HG02943 (cell line): ENCODE results near the gene PRKCH.

Experiments used
- ATAC-seq: cut with Tn5 transposase; IDR thresholded peaks from one replicate; pipeline ENCODE4 v1.9.1; 2021; ENCODE audit warnings: mild to moderate bottlenecking, low read depth, moderate library complexity; ENCODE audit not compliant: unreplicated experiment

PRKCH gene

DNA sequence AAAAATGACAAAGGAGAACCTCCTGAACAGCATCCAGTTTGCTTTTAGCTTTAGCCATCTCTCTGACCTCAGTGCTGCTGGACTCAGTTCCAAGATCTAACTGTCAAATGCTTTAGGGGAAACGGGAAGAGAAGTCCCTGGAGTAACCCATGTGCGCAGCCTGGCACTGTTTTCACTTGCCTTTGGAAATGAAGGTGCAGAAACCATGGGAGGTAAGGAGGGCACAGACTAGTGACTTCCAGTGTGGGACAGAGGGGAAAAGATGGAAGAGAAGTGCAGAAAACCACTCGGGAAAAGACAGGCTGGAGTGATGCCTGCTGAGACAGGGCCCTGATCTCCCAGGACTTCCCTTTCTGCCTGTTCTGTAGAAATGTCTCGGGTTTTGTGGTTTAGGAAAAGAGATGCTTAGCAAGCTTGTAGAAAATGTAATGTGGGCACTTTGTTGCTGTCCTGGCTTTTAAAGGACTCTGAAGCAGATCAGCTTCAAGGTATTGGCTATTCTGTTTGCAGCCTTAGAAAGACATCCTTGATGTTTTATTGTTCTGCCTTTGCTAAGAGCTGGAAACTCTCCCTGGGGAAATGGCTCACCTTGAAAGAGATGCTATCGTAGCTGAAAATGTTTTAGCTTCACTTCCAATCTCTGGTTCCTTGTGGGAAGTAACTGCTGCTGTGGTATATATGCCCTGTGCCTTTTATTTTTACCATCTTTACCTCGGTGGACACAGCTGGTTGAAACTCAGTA is 249.3 kb downstream of the PRKCH start:
- no peak for ATAC-seq

DNA sequence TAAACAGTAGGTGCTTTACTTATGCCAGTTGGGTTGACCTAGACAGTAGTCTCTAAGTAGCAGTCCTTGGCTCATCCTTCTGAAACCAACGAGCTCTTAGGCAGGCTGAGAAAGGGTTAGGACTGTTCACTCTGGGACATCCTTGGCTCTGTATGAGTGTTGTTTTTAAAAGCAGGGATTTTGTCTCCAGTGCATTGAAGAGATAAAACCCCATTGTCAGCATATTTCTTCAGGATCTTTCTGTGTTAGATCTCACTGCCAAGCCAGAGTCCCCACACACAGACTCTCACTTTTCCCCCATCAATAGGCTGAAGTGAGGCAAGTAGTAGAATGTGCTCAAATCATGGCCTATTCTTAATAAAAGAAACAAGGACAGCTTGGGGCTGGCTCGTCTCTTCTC is 250.5 kb downstream of the PRKCH start:
- no peak for ATAC-seq

DNA sequence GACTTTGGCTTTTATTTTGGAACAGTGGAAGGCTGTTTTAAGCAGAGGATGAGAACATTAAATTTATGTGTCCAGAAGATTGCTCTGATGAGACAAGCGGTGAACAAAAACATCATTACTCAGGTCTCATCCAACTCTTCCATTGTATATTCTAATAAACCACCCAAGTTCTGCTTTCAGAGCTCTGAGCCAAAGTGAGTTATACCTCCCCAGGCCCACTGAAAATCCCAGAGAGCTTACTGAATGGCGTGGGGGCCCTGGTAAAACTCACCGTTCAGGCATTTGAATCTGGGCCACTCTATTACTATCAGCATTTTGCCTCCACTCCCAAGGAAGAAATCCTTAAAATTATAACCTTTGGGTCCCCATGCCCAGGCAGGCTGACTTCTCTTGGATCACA is 251.9 kb downstream of the PRKCH start:
- ATAC-seq = no peak

DNA sequence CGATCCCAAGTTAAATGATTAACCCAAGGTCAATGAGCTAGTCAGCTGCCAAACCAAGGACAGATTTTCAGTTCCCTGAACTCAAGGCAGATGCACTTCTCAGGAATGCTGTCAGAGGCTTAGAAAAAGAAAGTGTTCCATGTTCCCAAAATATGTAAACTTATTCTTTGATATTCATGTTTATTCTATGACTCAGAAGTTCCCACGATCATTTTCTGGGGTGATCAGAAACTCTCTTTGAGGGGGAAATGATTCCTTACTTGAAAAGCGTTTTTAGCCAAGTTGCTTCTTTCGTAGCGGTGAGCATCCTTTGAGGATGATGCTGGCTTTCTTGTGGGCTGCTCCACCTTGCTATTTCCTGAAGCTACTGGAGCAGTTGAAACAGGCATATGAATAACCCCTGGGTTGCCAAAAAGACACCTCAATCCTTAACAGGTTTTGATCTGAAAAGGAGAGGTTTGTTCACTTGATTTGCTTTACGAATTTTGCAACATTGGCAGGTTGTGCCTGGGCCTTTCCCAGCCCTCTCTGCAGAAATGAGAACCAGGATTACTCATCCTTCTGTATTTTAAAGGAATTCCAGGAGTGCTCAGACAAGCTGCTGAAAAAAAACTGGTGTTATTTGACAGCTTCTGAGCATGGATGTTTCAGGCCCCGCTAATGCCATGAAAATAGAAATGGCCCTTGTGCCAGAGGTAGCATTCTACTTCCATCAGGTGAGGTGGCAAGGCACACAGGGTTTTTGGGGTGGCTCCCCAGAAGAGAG is 252.6 kb downstream of the PRKCH start:
- ATAC-seq = no peak

DNA sequence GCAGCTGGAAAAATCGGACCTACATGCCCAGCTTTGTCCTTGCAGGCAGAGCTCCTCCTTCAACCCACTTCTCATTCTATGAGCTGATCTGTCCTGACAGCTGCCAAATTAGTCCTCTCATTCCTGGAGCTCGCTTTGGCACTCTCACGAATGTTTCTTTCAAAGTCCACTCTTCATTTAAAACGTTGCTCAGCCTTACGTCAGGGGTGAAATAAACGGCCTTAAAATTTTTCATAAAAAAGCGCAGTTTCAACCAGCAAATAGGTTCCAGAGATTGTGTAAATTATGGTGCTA is 253.1 kb downstream of the PRKCH start:
- ATAC-seq = no peak

DNA sequence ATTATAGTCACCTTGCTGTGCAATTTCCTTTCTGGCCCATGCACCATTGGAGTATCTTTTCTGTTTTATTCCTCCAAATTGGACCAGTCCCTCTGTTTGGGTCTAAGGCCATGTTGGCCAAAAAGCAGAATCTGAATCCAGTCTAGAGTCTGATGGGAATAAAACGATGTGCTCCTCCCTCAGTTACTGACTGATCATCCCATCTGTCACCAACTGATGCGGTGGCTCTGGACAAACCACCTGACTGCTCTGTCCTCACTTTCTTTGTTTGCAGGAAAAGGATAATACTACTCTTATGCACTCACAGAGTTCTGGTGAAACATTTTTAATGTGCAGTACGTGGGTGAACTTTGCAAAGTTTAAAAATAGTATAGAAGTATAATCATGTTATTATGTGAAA is 253.7 kb downstream of the PRKCH start:
- no peak for ATAC-seq

DNA sequence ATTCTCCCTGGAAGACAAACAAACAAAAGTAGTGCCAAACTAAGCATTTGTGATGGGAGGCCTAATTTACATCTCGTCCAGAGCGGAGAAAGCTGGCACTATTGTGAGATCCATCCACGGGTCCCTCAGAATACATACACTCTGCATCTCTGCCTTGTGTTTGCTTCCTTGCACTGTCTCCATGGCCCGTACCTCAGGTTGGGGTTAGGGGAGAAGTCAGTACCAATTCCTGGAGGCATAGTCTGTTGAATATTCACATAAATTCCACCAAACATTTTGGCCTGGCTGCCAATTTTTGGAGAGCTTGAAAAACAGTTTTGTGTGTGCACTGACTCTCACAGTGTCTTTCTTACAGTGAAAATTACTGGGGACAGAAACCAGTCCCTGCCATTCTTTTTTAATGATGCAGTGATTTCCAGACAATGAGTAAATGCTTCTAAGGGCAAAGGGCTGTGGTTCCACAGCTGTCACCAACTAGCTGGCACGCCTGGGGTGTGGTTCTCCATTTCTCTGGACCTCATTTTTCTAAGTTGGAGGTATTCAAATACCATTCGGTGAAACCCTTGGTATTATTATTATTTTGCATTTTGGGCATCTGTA is 254.3 kb downstream of the PRKCH start:
- ATAC-seq = no peak

DNA sequence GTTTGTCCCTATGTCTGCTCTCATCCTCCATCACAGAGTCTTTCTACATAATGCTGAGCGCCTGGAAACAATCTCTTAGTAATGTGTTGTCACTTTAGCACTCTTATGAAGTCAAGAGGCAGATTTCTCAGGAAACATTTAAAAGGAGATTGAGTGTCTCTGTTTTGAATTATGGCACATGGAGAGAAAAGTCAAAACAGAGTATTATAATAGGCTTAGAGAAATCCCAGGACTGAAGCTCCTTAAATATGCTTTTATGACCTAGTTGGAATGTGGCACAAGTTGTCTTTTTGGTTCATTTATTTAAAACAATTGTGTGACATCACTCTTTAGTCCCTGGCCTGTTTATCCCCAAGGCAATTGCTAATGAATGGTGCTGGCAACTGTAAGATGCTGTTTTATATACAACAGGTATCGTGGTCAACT is 256.1 kb downstream of the PRKCH start:
- no peak for ATAC-seq

DNA sequence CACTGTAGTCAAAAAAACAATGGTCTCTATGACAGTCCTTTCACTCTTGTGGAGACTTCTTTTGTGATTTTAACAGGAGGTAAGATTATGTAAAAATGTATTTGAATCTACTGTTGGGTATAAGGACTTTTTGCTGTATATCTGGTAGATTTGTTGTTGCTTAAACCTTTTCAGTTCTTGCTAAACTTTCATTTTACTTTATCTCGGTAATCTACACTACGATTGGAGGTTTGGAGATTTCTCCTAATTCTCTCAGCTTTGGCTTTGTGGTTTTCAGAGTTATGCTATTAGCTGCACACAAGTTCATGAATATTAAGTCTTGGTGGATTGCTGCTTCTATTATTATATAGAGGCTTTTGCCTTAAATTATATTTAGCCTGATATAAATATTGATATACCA is 257.4 kb downstream of the PRKCH start:
- no peak for ATAC-seq

DNA sequence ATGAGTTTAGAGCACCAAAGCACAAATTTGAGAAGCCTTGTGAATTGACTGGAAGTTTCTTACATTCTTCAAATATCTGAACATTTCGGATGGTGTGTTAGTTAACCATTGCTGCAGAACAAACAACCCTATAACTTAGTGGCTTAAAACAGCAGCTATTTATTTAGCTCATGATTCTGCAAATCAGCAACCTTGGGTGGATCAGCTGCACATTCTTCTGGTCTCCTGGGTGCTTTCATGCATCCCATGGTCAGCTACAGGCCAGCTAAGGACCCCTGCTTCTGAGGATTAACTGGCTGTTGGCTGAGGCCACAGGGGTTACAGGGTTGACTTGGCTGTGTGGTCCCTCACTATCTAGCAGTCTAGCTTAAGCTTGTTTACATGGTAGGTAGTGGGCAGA is 260.0 kb downstream of the PRKCH start:
- no peak for ATAC-seq

DNA sequence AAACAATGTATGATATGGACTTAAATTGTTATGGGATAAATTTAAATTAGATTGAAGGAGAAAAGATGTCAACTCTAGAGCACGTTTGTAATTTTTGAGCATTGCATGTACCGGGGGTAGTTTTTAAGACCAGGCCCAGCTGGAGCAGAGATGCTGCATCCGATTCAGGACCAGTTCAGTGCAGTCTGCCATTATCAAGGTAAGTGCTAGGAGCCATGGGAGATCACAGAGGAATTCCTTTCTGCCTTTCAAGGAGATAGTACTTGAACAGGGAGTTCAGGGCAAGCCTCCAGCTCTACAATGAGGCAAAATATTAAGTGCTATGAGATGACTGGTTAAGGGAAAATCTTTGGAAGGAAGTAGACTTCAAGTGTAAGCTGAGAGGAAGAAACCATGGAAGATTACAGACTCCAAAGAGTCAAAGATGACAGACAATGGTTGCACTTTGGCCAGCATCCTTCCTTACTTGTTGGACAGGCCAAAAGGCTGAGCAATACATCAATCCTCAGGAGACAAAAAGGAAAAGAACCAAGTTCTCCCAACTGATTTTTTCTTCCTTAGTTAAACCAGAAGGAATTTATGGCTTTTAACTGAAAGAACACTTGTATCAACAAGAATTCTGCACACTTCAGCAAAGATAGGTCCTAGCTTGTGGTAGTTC is 260.7 kb downstream of the PRKCH start:
- no peak for ATAC-seq

DNA sequence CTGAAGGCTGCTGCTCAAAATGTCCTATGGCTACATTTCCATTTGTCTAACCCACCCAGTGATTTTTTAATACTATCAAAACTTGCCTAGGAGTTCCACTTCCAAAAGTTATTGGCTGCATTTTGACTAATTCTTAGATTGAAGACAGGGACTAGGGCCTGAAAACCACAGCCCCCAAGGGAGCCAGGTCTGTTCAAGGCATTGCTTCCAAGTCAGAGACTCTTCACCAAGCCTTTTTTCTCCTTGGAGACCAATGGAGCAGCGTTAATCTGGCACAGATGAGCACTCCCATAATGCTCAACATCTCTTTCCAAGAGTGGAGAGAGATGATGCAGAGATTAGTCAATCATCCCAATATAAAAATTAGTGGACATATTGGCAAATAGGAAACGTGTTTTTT is 261.4 kb downstream of the PRKCH start:
- no peak for ATAC-seq

DNA sequence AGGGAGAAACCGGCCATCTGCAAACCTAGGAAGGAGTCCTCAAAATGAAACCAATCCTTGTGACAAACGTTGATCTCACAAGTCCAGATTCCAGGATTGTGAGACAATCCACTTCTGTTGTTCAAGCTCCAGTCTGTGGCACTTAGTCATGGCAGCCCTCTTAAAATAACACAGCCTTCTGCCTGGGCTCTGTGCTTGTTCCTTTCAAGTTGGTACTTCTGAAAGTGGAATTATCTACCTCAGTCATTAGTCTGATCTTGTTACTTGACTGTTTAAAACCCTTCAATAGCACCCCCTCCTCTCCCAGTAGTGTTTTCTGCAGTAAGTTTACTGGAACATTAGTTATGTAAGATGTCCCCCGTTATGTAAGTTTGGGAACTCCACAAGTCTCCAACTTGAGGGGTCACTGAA is 263.0 kb downstream of the PRKCH start:
- ATAC-seq = no peak

DNA sequence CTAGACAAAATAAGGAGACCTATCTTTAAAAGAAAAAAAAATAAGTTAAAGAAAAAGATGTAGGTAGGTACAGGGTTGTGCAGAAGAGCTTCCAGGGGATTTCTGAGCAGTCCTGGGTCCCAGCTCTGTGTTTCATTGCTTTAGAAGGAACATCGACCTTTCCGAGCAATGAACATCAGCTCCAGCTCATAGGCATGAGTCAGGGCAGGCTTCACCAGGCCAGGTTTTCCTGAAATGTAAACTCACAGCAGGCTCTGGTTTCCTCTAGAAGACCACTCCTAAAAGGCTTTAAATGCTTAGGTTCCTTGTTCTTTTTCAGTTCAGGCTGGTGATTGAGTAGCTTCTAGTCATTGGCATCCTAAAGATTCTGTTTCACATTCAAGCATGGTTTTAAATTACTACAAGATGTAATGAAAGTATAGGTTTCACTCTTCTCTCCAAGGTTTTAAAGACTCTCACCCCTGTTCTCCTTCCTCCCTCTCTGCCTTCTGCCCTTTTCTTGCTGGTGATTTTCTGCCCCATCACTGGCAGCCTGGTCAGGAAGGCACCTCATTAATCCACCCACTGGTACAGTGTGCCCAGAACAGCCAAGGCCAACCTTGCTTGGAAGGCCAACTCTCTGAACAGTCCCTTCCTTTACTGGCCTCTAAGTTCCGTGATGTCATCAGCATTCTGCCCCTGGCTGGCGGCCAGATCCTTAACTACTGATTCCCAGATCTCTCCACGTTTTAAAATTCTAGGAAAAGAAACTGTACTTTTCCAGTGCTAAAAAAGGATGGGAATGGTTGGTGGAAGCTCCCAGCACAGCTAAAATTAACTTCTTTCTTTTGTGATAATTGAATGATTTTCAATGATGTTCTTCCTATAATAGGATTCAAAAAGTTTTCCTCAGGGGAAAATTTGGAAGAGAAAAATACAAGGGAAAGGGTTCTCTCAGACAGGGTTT is 264.5 kb downstream of the PRKCH start:
- ATAC-seq = no peak

DNA sequence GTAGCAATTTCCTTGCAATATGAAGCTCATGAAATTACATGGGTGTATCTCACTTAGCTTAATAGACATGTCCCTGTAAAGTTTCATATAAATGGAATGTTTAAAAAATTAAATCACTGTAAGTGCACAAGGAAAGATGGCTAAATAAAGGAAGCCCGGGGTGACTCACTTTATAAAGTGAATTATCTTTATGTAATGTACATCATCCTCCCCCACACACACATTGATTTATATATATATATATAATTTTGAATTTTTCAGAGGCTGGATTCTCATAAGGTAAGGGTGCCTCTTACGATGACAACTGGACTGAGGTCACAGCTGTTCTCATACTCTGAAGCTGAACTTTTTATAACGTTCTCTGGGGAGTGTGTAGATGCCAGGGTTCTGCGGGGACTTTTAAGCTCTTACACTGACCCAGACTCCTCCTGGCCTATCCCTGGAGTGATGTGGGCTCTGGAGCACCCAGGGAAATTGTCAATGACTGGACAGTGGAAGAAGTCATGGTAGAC is 265.2 kb downstream of the PRKCH start:
- ATAC-seq = no peak

DNA sequence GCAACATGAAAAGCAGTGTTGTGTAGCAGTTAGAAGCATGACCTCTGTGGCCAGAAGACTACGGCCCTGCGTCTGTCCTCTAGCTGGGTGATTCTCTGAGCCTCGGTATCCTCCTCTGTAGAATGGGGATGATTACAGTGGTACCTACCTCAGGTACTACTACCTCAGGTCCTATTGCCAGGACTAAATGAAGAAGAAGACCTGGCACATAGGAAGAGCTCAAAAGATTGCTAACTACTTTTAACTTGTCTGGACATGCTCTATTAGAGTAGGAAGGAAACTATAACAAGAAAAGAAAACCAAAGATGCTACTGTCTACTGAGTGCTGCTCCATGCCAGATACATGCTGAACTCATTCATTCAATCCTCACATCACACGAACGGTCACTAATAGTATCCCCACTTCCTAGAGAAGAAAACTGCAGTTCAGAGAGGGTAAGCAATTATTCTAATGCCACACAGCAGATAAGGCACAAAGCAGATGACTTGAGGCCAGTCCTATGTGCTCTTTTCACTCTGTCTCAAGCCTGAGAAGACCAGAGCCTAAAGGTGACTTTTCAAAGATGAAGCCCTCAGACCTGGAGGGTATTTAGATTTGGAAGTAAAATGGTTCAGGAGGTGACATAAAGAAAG is 265.8 kb downstream of the PRKCH start:
- ATAC-seq = no peak

DNA sequence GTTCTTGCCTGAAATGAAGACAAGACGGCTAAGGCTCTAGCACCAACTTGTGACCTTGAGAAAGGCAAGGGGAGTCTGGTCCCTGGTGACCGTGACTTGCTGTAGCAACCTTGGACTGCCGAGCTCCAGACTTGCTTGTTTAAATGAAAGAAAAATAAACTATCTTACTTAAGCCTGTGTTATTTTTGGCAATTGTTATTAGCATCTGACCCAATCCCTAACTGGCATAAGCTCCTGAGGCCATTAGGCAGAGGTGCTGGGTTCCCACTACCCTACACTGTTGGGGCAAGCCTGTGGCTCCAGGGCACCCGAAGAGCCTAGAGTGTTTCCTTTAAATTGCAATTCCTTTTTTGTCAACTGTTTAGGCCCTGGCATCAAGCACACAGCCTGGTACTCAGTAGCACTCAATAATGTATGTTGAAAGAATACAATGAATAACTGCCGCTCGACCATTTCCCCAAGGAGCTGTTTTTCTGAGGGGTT is 267.1 kb downstream of the PRKCH start:
- no peak for ATAC-seq

DNA sequence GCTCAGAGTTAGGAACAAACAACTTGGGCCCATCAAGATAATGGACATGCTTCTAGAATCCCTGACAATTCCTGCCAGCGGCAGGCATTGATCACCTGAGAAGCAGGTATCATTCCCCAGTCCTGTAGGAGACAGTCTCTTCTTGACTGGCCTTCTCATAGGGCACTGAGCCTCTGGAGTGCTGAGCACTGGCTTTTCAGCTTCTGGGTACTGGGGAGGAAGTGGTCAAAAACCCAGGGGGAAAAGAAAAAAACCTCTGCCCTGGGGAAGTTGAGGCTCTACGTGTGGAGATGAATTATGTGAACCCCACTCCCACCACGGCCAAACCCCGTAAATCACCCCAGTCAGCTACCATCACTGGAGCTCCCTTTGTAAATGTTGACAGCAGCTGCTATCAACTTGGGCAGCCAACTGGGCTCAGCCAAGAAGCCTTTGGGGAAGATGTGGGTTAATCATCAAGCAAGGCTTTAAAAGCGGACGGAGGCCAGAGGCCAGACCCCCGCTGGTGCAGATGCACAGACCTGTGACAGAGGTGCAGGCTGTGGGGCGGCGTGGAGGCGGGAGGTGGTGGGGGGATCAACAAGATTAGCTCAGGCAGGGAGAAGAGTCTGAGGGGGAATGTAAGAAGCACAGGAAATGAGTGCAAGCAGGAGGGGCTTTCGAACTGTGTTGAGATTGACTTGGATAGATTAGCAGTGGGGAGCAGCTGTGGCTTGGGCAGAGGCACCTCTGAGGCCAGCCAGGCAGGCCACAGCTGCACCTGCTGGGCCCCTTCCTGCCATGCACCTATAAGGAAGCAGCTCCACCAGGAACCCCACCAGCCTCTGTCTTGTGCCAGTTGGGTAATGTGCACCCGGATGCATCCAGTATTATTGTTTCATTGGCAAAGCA is 268.6 kb downstream of the PRKCH start:
- ATAC-seq = no peak

DNA sequence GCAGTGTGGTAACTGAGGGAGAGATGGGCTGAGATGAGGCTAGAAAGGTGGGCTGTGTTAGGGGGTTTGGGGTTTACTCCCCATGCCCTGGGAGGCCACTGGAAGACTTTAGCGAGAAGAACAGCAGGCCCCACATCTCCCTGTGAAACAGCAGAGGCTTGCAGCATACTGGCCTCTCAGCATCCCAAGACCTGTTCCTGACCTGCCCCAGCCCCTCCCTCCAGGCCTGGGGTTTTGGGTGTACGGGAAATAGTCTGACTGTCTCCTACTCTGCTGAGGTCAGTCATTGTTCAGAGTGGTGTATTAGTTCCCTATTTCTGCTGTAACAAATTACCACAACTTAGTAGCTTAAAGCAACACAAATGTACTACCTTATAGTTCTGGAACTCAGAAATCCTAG is 270.5 kb downstream of the PRKCH start:
- ATAC-seq = no peak
